ENCODE data around the gene VWA1. TPM values are rescaled to one million over a fixed set of nuclear protein-coding genes. Genes with fewer than 3 reads are reported as not detected.
A peak's percentile ranks its signal among the peaks of the same experiment; 100 is the strongest.
"Not testable (repeated sequence)": the region's sequence is repeated elsewhere in the genome, so short reads cannot be mapped to it uniquely, and the experiment has no call there.

Gene VWA1
- total RNA-seq, 3 donors from 2014 or later = 13.0 to 44.8 (median 35.7) TPM

- Histone ChIP-seq H3K9me3 (no peaks in the 10 kb centered on the region), H3K36me3 (no peaks in the 10 kb centered on the region), H3K4me3 (no peak overlapping the region), H3K27ac (no peak overlapping the region), H3K4me1 (no peaks in the 10 kb centered on the region), H3K27me3 (no peaks in the 10 kb centered on the region)
- intact Hi-C loops (cut with DNase I; ENCODE audit: low total_unique reads) = no loop called here
- no peak for TF ChIP-seq POLR2A (IDR thresholded peaks at IDR 0.05)
- no peak for TF ChIP-seq POLR2AphosphoS5 (IDR thresholded peaks at IDR 0.05)
- no peak for TF ChIP-seq CTCF (IDR thresholded peaks at IDR 0.05)
- no peak for DNase-seq (ENCODE audit: low spot score in 2 of 2)
Measured at GRCh38 chr1:1460540-1461130, 25.1 kb downstream of the VWA1 start.

GRCh38 chr1:1461721-1462317 is 26.3 kb downstream of the VWA1 start:
- DNase-seq (ENCODE audit: low spot score in 2 of 2) = no peak
- Histone ChIP-seq H3K27ac (peak overlapping the region; percentile 68 to 69), H3K27me3 (no peaks in the 10 kb centered on the region), H3K36me3 (no peaks in the 10 kb centered on the region), H3K9me3 (no peaks in the 10 kb centered on the region), H3K4me3 (peak overlapping the region in 2 of 3 donors; percentile 49 to 61), H3K4me1 (no peaks in the 10 kb centered on the region)
- TF ChIP-seq POLR2A (IDR thresholded peaks at IDR 0.05) = no peak
- intact Hi-C loops (cut with DNase I; ENCODE audit: low total_unique reads) = no loop called here

DNA sequence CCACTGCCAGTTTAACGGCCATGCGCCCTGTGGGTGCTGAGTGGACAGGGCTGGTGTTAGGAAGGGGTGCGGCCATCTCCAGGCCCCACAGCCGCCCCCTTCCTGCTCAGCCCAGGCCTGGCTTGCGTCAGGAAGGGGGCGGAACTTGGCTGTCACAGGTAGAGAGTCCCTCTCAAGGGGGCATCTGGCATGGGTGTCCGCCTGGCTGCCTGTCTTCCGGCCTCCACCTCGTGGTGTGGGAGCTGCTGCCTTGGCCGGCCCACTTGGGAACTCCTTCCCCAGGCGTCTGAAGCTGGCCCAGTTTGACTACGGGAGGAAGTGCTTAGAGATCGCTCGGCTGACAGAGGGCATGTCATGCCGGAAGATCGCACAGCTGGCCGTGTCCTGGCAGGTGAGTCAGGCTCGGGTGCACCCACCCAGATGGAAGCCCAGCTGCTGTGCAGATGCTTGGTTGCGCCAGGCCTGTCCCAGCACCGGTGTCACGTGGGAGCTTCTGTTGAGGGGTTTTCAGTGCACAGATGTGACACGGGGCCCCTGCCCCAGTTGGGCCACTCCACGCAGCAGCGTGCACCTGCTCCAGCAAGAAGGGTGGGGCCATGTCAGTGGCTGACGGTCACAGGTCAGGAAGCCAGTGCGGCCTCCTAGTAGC is 27.0 kb downstream of the VWA1 start:
- no peaks in the 10 kb centered on the region for H3K36me3 ChIP-seq
- no peaks in the 10 kb centered on the region for H3K27me3 ChIP-seq
- intact Hi-C loops (cut with DNase I; ENCODE audit: low total_unique reads) = no loop called here
- H3K4me1 ChIP-seq = no peaks in the 10 kb centered on the region
- peak in 1 of 2 donors; percentile 57 for DNase-seq (ENCODE audit: low spot score in 2 of 2)
- H3K9me3 ChIP-seq = no peaks in the 10 kb centered on the region
- H3K27ac ChIP-seq = peak overlapping the region; percentile 68 to 69
- no peak for TF ChIP-seq CTCF (IDR thresholded peaks at IDR 0.05)
- TF ChIP-seq POLR2AphosphoS5 (IDR thresholded peaks at IDR 0.05) = no peak
- TF ChIP-seq POLR2A (IDR thresholded peaks at IDR 0.05) = no peak
- peak overlapping the region in 2 of 3 donors; percentile 49 to 61 for H3K4me3 ChIP-seq

GRCh38 chr1:1463312-1463711 is 27.8 kb downstream of the VWA1 start:
- TF ChIP-seq CTCF (IDR thresholded peaks at IDR 0.05) = no peak
- no peak for TF ChIP-seq POLR2A (IDR thresholded peaks at IDR 0.05)
- no peak for TF ChIP-seq POLR2AphosphoS5 (IDR thresholded peaks at IDR 0.05)
- Histone ChIP-seq H3K9me3 (no peaks in the 10 kb centered on the region), H3K27ac (no peak overlapping the region), H3K4me1 (no peaks in the 10 kb centered on the region), H3K36me3 (no peaks in the 10 kb centered on the region), H3K4me3 (no peak overlapping the region), H3K27me3 (no peaks in the 10 kb centered on the region)
- intact Hi-C loops (cut with DNase I; ENCODE audit: low total_unique reads) = no loop called here
- DNase-seq (ENCODE audit: low spot score in 2 of 2) = no peak

- intact Hi-C loops (cut with DNase I; ENCODE audit: low total_unique reads); H3K27me3 ChIP-seq: not testable (repeated sequence)
Measured at GRCh38 chr1:1468196-1468985, 32.9 kb downstream of the VWA1 start.

More at GRCh38 chr1:1468196-1468985, 32.9 kb downstream of the VWA1 start:
- H3K9me3 ChIP-seq; DNase-seq (ENCODE audit: low spot score in 2 of 2); H3K36me3 ChIP-seq; H3K27ac ChIP-seq; H3K4me3 ChIP-seq; H3K4me1 ChIP-seq: not testable (repeated sequence)

All from breast epithelium (tissue), 4 donors.